ENCODE data around the gene CIBAR2. TPM values are rescaled to one million over a fixed set of nuclear protein-coding genes. Genes with fewer than 3 reads are reported as not detected.

The CIBAR2 gene
- total RNA-seq, 1 donor: not detected

- DNase-seq (ENCODE audit: low read depth): no peak
- H3K4me3 ChIP-seq (ENCODE audit: low read depth, low read length): no peak overlapping the region
- no peak for TF ChIP-seq CTCF (IDR thresholded peaks at IDR 0.05; ENCODE audit: insufficient read depth, low read length)
Observed at GRCh38 chr16:85150331-85150940, 38.2 kb upstream of the CIBAR2 start.

- H3K4me3 ChIP-seq (ENCODE audit: low read depth, low read length): no peak overlapping the region
- no peak for TF ChIP-seq CTCF (IDR thresholded peaks at IDR 0.05; ENCODE audit: insufficient read depth, low read length)
- no peak for DNase-seq (ENCODE audit: low read depth)
Observed at GRCh38 chr16:85149776-85150175, 37.5 kb upstream of the CIBAR2 start.

- no peak for TF ChIP-seq CTCF (IDR thresholded peaks at IDR 0.05; ENCODE audit: insufficient read depth, low read length)
- H3K4me3 ChIP-seq (ENCODE audit: low read depth, low read length): no peak overlapping the region
- DNase-seq (ENCODE audit: low read depth): peak; percentile 32
Observed at GRCh38 chr16:85148931-85149330, 36.7 kb upstream of the CIBAR2 start.

- no peak overlapping the region for H3K4me3 ChIP-seq (ENCODE audit: low read depth, low read length)
- no peak for DNase-seq (ENCODE audit: low read depth)
Observed at GRCh38 chr16:85146922-85147651, 34.8 kb upstream of the CIBAR2 start.

GRCh38 chr16:85146532-85146797 lies 34.2 kb upstream of the CIBAR2 start:
- TF ChIP-seq CTCF (IDR thresholded peaks at IDR 0.05; ENCODE audit: insufficient read depth, low read length): no peak
- no peak overlapping the region for H3K4me3 ChIP-seq (ENCODE audit: low read depth, low read length)
- DNase-seq (ENCODE audit: low read depth): no peak

More at GRCh38 chr16:85146922-85147651, 34.8 kb upstream of the CIBAR2 start:
- no peak for TF ChIP-seq CTCF (IDR thresholded peaks at IDR 0.05; ENCODE audit: insufficient read depth, low read length)

- no peak overlapping the region for H3K4me3 ChIP-seq (ENCODE audit: low read depth, low read length)
- no peak for DNase-seq (ENCODE audit: low read depth)
- no peak for TF ChIP-seq CTCF (IDR thresholded peaks at IDR 0.05; ENCODE audit: insufficient read depth, low read length)
Observed at GRCh38 chr16:85145734-85146531, 33.7 kb upstream of the CIBAR2 start.
